ENCODE data around the gene STX12. TPM values are rescaled to one million over a fixed set of nuclear protein-coding genes. Genes with fewer than 3 reads are reported as not detected.
A peak's percentile ranks its signal among the peaks of the same experiment; 100 is the strongest.

STX12 gene
- total RNA-seq, 2 donors from 2014 or later: 22.6 to 26.7 TPM

DNA sequence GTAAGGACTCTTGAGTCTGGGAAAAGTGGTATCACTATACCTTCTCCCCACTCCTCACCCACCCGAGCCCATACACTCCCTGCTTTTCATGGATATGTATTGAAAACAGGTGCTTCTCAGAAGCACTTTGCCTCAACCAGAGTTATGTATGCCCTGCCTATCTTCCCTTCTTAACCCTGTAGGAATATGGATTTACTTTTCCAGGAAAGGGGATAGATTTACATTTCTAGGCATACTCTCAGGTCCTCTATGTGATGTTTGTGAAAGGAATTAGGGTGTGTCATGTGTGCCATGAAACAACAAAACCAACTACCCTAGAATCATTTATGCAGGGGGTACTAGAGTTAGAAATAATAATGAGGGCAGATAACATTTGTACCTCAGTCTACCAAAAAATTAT, 11.0 kb upstream of the STX12 start:
- DNase-seq (no peak), ATAC-seq (no peak)
- Histone ChIP-seq H3K27ac (no peak overlapping the region), H3K36me3 (replicated peaks in 1 of 2; ENCODE audit: insufficient read depth in 1 of 2, low read depth in 2 of 2) (no peaks in the 10 kb centered on the region), H3K4me1 (no peaks in the 10 kb centered on the region), H3K4me3 (no peak overlapping the region), H3K27me3 (no peaks in the 10 kb centered on the region), H3K9me3 (no peaks in the 10 kb centered on the region)
- TF ChIP-seq POLR2A (IDR thresholded peaks at IDR 0.05): no peak
- no peak for TF ChIP-seq CTCF (IDR thresholded peaks at IDR 0.05)
- intact Hi-C loops (cut with DNase I): no loop called here
- WGBS, 2 donors: 90 to 100% methylated on average over 1 of the region's 1 CpG

DNA sequence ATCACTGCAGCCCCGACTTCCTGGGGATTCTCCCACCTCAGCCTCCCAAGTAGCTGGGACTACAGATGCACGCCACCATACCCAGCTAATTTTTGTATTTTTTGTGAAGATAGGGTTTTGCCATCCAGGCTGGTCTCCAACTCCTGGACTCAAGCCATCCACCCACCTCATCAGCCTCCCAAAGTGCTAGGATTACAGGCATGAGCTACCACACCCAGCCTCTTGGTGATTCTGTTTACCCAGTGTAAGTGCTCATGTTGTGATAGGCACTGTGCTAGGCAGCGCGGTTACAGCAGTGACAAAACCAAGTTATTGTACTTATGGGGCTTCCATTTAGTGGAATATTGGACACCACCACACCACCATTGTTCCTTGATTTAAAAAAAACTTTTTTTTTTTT, 9.7 kb upstream of the STX12 start:
- Histone ChIP-seq H3K27ac (no peak overlapping the region), H3K4me3 (no peak overlapping the region), H3K36me3 (replicated peaks in 1 of 2; ENCODE audit: insufficient read depth in 1 of 2, low read depth in 2 of 2) (no peaks in the 10 kb centered on the region), H3K4me1 (no peaks in the 10 kb centered on the region), H3K9me3 (no peaks in the 10 kb centered on the region), H3K27me3 (no peaks in the 10 kb centered on the region)
- WGBS, 2 donors: 86 to 96% methylated on average over 4 of the region's 4 CpGs
- ATAC-seq (no peak), DNase-seq (no peak)
- intact Hi-C loops (cut with DNase I): no loop called here
- TF ChIP-seq CTCF (IDR thresholded peaks at IDR 0.05): no peak
- no peak for TF ChIP-seq POLR2A (IDR thresholded peaks at IDR 0.05)

- no peaks in the 10 kb centered on the region for H3K9me3 ChIP-seq
- no peaks in the 10 kb centered on the region for H3K27me3 ChIP-seq
- no peak overlapping the region for H3K27ac ChIP-seq
- DNase-seq (no peak), ATAC-seq (no peak)
- H3K36me3 ChIP-seq (replicated peaks in 1 of 2; ENCODE audit: insufficient read depth in 1 of 2, low read depth in 2 of 2): no peaks in the 10 kb centered on the region
- no peak overlapping the region for H3K4me3 ChIP-seq
- TF ChIP-seq POLR2A (IDR thresholded peaks at IDR 0.05): no peak
- TF ChIP-seq CTCF (IDR thresholded peaks at IDR 0.05): no peak
- intact Hi-C loops (cut with DNase I): no loop called here
- H3K4me1 ChIP-seq: peaks cover 11% of the 10 kb centered on the region
- WGBS, 2 donors: 28 to 30% methylated on average over 2 of the region's 2 CpGs
Observed at GRCh38 chr1:27770293-27770830, 2.7 kb upstream of the STX12 start.

GRCh38 chr1:27772036-27772931, 735 bp upstream of the STX12 start:
- H3K36me3 ChIP-seq (replicated peaks in 1 of 2; ENCODE audit: insufficient read depth in 1 of 2, low read depth in 2 of 2): no peaks in the 10 kb centered on the region
- peak overlapping the region in 1 of 2 donors; percentile 6 for H3K4me3 ChIP-seq
- H3K4me1 ChIP-seq: peaks cover 11% of the 10 kb centered on the region
- peak overlapping the region; percentile 34 to 94 (median 78) for H3K27ac ChIP-seq
- ATAC-seq (no peak), DNase-seq (no peak)
- intact Hi-C loops (cut with DNase I): no loop called here
- 15 to 21% methylated on average over 18 of the region's 18 CpGs for WGBS, 2 donors
- TF ChIP-seq POLR2A (IDR thresholded peaks at IDR 0.05) (no peak), CTCF (IDR thresholded peaks at IDR 0.05) (no peak)
- no peaks in the 10 kb centered on the region for H3K27me3 ChIP-seq
- H3K9me3 ChIP-seq: no peaks in the 10 kb centered on the region

Measured in body of pancreas (tissue), 4 donors.